Pulmonary artery endothelial cell (primary cell): ENCODE results near the gene UBE2Q1. TPM values are rescaled to one million over a fixed set of nuclear protein-coding genes. Genes with fewer than 3 reads are reported as not detected.

Experiments used
- DNase-seq: peaks from one replicate; pipeline ENCODE4 v3.0.0-alpha.2; 2011; ENCODE audit warnings: low read depth, low spot score
- total RNA-seq: library from RNA; depleted of rRNA; stranded (reverse); fragments of >200 nt; gene quantifications from 2 replicates; pipeline ENCODE4 v1.2.3, GENCODE V29; 2014

The UBE2Q1 gene
- total RNA-seq, 1 donor from 2014 or later = 34.9 TPM

- no peak for DNase-seq
Measured at GRCh38 chr1:154503898-154504297, 54.6 kb downstream of the UBE2Q1 start.

DNA sequence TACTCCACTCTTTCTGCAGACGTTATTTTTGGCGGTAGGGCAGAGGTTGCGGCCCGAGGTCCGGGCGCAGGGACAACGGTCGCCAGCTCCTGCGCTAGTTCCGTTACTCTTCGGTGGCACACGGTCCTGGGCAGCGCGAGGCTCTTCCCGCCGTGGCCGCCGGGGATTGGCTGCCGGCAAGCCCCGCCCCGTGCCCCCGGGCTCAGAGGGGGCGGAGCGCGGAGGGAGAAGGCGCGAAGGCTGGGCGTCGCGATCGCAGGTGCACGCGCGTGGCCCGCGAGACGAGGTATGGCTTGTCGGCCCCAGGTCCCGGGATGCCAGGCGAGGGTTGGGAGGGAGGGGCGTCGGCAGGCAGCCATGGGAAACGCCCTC lies 55.7 kb downstream of the UBE2Q1 start:
- no peak for DNase-seq

GRCh38 chr1:154502066-154502743 lies 56.3 kb downstream of the UBE2Q1 start, which contains the start of the genes SHE and TDRD10:
Gene SHE (minus strand): TSS chr1:154502412. CDS start chr1:154502026, 386 bp downstream.
Gene TDRD10 (plus strand): TSS chr1:154502219. CDS start chr1:154506904, 4,685 bp downstream.
- no peak for DNase-seq

- DNase-seq = no peak
Measured at GRCh38 chr1:154501423-154502065, 56.9 kb downstream of the UBE2Q1 start.

- DNase-seq = no peak
Measured at GRCh38 chr1:154500533-154500932, 57.9 kb downstream of the UBE2Q1 start.

GRCh38 chr1:154499446-154499845 lies 59.0 kb downstream of the UBE2Q1 start:
- DNase-seq = no peak

Other genes starting within 250 kb of the UBE2Q1 start
- gene AQP10, start 237.6 kb downstream of the UBE2Q1 start, total RNA-seq = 0.07 and 0.13 TPM in 2 replicates
- 77.0 and 112 TPM in 2 replicates for gene ATP8B2, start 233.1 kb downstream of the UBE2Q1 start, total RNA-seq
- 5.7 and 10.8 TPM in 2 replicates for gene IL6R, start 153.3 kb downstream of the UBE2Q1 start, total RNA-seq
- gene TDRD10, start 56.4 kb downstream of the UBE2Q1 start, total RNA-seq = 1.7 and 3.8 TPM in 2 replicates
- gene SHE, start 56.2 kb downstream of the UBE2Q1 start, total RNA-seq = 60.6 and 84.6 TPM in 2 replicates
- gene CHRNB2, start 9.1 kb upstream of the UBE2Q1 start, total RNA-seq = under 0.01 TPM in 1 of 2 replicates, not detected in the other
- 81.5 and 107 TPM in 2 replicates for gene ADAR, start 49.5 kb upstream of the UBE2Q1 start, total RNA-seq